ENCODE measurements around the gene PIEZO1. TPM values are rescaled to one million over a fixed set of nuclear protein-coding genes. Genes with fewer than 3 reads are reported as not detected.

PIEZO1 gene
- polyA plus RNA-seq, 1 of the 3 experiments (the other 2 are of a cell fraction): 184 TPM

GRCh38 chr16:88799569-88800276, 14.7 kb upstream of the PIEZO1 start (continued):
- no peak for TF ChIP-seq USF1 (IDR thresholded peaks at IDR 0.05; ENCODE audit: borderline replicate concordance, low read depth)
- TF ChIP-seq PBX3 (IDR thresholded peaks at IDR 0.05): no peak
- no peak for TF ChIP-seq GATA2 (CRISPR knock-in tag; IDR thresholded peaks at IDR 0.05)

- Histone ChIP-seq H2AFZ (ENCODE audit: low read depth) (no peak overlapping the region), H3F3A (replicated peaks; ENCODE audit: insufficient read depth) (peaks cover 13% of the 10 kb centered on the region), H3K27ac (ENCODE audit: low read depth in 2 of 2, low read length in 1 of 2) (no peak overlapping the region), H3K36me3 (replicated peaks in 1 of 2; ENCODE audit: control insufficient read depth in 1 of 2, insufficient read depth in 2 of 2, low read length in 1 of 2) (no peaks in the 10 kb centered on the region), H3K9ac (no peak overlapping the region), H3K4me3 (ENCODE audit: low read depth in 2 of 2, low read length in 1 of 2) (no peak overlapping the region), H3K4me1 (ENCODE audit: control insufficient read depth in 1 of 2, insufficient read depth in 2 of 2, low read depth in 1 of 2, low read length in 1 of 2) (peaks cover 0 to 2% of the 10 kb centered on the region in 2 experiments; a peak in 1 of 4 replicates), H3K9me3 (no peaks in the 10 kb centered on the region), H3K79me2 (ENCODE audit: insufficient read depth) (peaks cover 9% of the 10 kb centered on the region), H4K20me1 (ENCODE audit: insufficient read depth) (no peaks in the 10 kb centered on the region), H3K4me2 (no peak overlapping the region), H3K9me2 (no peaks in the 10 kb centered on the region), H3K27me3 (ENCODE audit: insufficient read depth) (no peaks in the 10 kb centered on the region)
- TF ChIP-seq ELF1 (IDR thresholded peaks at IDR 0.05) (no peak), USF2 (IDR thresholded peaks at IDR 0.05; ENCODE audit: borderline replicate concordance, low read depth, low read length) (no peak), NRF1 (IDR thresholded peaks at IDR 0.05; ENCODE audit: low read depth, low read length) (no peak), GATA2 (CRISPR knock-in tag; IDR thresholded peaks at IDR 0.05) (no peak), MEF2A (IDR thresholded peaks at IDR 0.05; ENCODE audit: borderline replicate concordance, low read depth) (no peak), CHD2 (IDR thresholded peaks at IDR 0.05; ENCODE audit: low read length, partially characterized antibody) (no peak), FOXJ3 (CRISPR knock-in tag; IDR thresholded peaks at IDR 0.05) (no peak), POLR2AphosphoS5 (IDR thresholded peaks at IDR 0.05; ENCODE audit: low read depth, low read length) (no peak), USF1 (IDR thresholded peaks at IDR 0.05; ENCODE audit: borderline replicate concordance, low read depth) (no peak)
- ChIA-PET POLR2A (no interaction called here), CTCF (interaction anchor here (0.8 to 2.0 kb wide), 4 partner anchors 13 to 55 kb away, joined by 3 to 7 read pairs (median 4); no protein-coding TSS in a partner anchor)
- no peak for DNase-seq
These were observed 13.9 kb upstream of the PIEZO1 start for GRCh38 chr16:88798772-88799455.

Data from SK-N-SH (cell line).